ENCODE data around the gene DDX6. TPM values are rescaled to one million over a fixed set of nuclear protein-coding genes. Genes with fewer than 3 reads are reported as not detected.

DDX6 gene
- total RNA-seq, 1 experiment from 2014 or later = 151 TPM

GRCh38 chr11:118768690-118769089 lies 22.3 kb downstream of the DDX6 start:
- peak overlapping the region; percentile 89 for H3K27ac Mint-ChIP-seq
- POLR2A ChIA-PET = no interaction called here
- CTCF ChIA-PET = interaction anchor here (3.1 kb wide), 1 partner anchor 79 kb away, joined by 12 read pairs; no protein-coding TSS in a partner anchor
- no peak overlapping the region for H3K4me3 Mint-ChIP-seq
- H3K4me1 Mint-ChIP-seq = 0 out of 2 replicates have a peak, but pooled peaks cover 2% of the 10 kb centered on the region
- DNase-seq (ENCODE audit: low spot score) (no peak), ATAC-seq (no peak)
- H3K27me3 Mint-ChIP-seq (ENCODE audit: low read depth) = no peaks in the 10 kb centered on the region
- TF ChIP-seq MLX (CRISPR knock-in tag; IDR thresholded peaks at IDR 0.05) (no peak), FOXK1 (CRISPR knock-in tag; IDR thresholded peaks at IDR 0.05) (no peak), USF1 (CRISPR knock-in tag; IDR thresholded peaks at IDR 0.05) (no peak), GTF2I (CRISPR knock-in tag; conservative IDR thresholded peaks at IDR 0.05) (no peak), ESRRA (CRISPR knock-in tag; IDR thresholded peaks at IDR 0.05; ENCODE audit: borderline replicate concordance) (no peak), AR (CRISPR knock-in tag; IDR thresholded peaks at IDR 0.05) (no peak), ZNF425 (CRISPR knock-in tag; conservative IDR thresholded peaks at IDR 0.05) (no peak), NR3C1 (CRISPR knock-in tag; conservative IDR thresholded peaks at IDR 0.05; ENCODE audit: low read depth) (no peak), HMGXB4 (CRISPR knock-in tag; IDR thresholded peaks at IDR 0.05) (no peak), JAZF1 (CRISPR knock-in tag; IDR thresholded peaks at IDR 0.05) (no peak), MAX (CRISPR knock-in tag; IDR thresholded peaks at IDR 0.05) (no peak), ZNF281 (CRISPR knock-in tag; IDR thresholded peaks at IDR 0.05) (no peak), SMAD3 (CRISPR knock-in tag; IDR thresholded peaks at IDR 0.05; ENCODE audit: borderline replicate concordance) (no peak), FOXJ3 (CRISPR knock-in tag; IDR thresholded peaks at IDR 0.05; ENCODE audit: borderline replicate concordance) (no peak), EMX1 (CRISPR knock-in tag; IDR thresholded peaks at IDR 0.05) (no peak), ZMAT4 (CRISPR knock-in tag; IDR thresholded peaks at IDR 0.05) (no peak)
- no peaks in the 10 kb centered on the region for H3K9me3 Mint-ChIP-seq
- peaks cover 62% of the 10 kb centered on the region for H3K36me3 Mint-ChIP-seq
